ENCODE measurements around the gene KIAA1328.

DNA sequence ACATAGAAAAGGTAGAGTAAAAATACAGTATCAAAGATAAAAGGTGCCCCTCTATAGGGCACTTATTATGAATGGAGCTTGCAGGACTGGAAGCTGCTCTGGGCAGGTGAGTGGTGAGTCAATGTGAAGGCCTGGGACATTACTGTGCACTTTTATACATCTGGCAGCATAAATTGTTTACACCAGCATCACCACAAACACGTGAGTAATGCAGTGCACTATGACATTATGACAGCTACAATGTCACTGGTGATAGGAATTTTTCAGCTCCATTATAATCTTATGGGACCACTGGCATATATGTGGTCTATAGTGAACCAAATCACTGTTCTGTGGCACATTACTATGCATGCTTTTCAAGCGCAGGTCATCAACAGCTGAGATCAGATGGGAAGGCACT is 48.2 kb upstream of the KIAA1328 start:
- TF ChIP-seq, protein P1, sequence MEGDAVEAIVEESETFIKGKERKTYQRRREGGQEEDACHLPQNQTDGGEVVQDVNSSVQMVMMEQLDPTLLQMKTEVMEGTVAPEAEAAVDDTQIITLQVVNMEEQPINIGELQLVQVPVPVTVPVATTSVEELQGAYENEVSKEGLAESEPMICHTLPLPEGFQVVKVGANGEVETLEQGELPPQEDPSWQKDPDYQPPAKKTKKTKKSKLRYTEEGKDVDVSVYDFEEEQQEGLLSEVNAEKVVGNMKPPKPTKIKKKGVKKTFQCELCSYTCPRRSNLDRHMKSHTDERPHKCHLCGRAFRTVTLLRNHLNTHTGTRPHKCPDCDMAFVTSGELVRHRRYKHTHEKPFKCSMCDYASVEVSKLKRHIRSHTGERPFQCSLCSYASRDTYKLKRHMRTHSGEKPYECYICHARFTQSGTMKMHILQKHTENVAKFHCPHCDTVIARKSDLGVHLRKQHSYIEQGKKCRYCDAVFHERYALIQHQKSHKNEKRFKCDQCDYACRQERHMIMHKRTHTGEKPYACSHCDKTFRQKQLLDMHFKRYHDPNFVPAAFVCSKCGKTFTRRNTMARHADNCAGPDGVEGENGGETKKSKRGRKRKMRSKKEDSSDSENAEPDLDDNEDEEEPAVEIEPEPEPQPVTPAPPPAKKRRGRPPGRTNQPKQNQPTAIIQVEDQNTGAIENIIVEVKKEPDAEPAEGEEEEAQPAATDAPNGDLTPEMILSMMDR (IDR thresholded peaks at IDR 0.05), result no peak
- TF ChIP-seq POLR2A (IDR thresholded peaks at IDR 0.05), result no peak
